T-helper 9 cell (primary cell): ENCODE results near the gene STRA8.

Experiments used
- DNase-seq: peaks from one replicate; pipeline ENCODE4 v3.0.0-alpha.2; 2020
- total RNA-seq, 2 donors: gene quantifications; one replicate each; lab custom pipeline; 2026; lab: John Stamatoyannopoulos, UW

STRA8 gene, protein sequence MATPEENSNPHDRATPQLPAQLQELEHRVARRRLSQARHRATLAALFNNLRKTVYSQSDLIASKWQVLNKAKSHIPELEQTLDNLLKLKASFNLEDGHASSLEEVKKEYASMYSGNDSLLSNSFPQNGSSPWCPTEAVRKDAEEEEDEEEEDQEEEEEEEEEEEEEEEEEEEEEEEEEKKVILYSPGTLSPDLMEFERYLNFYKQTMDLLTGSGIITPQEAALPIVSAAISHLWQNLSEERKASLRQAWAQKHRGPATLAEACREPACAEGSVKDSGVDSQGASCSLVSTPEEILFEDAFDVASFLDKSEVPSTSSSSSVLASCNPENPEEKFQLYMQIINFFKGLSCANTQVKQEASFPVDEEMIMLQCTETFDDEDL
- 0 reads per million in 2 donors for total RNA-seq

DNA sequence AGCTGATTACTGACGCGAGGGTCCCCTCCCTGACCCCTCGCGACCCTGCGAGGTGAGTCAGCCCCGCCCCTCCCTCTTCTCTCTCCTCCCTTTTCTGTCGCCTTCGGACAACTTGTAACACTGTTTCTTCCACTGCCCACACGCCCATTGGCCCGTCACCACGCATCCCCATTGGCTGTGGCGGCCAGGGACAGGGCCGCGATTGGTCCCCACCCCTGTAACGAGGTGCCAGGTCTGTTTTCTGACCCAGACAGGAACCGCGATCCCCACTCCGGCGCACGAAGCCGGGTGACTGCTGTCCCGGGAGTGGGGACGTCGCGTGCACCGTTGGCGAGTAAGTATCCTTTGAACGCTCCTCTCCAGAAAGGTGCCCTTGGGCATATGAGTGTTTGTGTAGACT, at the start of gene STRA8:
Gene STRA8, plus strand, starts transcription at position 269 of the 400 bp plus-strand sequence. CDS start 6,687 bp downstream, outside the sequence.
- DNase-seq: no peak

DNA sequence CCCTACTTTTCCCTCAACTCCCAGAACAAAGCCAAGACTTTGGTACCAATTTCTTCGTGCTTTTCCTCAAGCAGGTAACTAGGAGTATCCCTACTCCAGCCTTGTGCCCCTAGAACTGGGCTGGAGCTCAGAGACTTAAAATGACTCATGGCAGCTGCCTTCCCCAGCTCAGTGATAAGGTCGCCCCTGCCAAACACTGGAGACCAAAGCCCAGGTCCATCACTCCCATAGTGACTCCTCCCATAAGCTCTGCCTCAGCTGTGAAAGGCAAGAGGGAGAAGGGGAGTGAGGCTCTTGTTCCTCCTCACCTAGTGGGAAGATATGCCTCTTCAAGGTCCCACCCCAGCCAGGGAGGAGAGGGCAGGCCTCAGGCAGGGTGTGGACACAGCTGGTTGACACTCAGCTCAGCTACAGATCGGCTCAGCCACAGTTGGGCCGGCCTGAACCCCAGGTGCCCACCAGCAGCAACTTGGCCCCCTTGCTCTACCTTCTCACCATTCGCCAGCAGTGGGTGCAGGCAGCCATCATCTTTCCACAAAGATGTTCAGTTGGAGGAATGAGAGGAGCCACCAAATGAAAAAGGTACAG, 49.3 kb upstream of the STRA8 start:
- no peak for DNase-seq

DNA sequence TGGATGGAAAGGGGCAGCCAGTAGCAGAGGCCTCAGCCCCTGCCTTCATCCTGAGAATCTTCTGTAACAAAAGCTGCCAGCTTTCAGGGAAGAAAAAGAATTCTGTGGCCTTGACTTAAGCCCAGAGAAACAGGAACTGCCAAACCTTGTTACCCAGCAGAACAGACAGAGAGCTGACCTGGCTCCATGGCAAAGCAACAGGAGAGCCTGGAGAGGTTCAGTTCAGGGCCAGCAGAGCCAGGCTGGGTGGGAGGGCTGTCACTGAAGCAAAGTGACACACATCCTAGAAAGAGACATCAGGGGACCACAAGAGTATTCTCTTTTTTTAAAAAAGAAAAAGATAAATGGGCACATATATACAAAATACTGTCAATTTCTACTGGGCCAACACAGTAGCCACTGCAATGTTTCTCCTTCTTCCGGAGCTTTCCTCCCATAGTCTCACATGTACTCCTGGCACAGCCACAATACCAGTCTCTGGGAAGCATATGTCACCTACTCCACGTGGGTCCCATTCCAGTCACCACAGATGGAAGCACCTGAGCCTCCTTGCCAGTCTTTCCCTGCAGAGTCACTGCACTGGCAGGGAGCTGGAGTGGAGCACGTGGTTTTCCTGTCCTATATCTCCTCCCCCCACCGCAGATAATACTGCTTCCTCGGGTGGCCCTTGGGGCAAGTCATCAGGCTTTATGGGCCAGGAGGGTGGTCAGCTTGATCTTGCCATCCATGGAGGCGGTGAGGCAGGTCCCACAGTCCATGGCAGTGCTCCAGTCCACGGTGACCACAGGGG, 48.0 kb upstream of the STRA8 start:
- DNase-seq: no peak

DNA sequence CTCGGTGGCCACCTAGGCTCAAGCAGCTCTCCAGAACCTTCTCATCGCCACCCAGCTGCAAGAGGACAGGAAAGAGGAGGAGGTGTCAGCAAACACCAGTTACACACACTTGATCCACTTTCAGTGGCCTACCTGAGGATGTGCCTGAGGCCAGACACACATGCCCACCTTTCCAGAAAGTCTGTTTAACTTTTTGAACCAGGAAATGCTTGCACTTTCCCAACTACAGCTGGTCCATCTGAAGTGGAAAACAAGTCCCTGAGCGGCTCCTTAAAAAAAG, 47.4 kb upstream of the STRA8 start:
- DNase-seq: no peak

DNA sequence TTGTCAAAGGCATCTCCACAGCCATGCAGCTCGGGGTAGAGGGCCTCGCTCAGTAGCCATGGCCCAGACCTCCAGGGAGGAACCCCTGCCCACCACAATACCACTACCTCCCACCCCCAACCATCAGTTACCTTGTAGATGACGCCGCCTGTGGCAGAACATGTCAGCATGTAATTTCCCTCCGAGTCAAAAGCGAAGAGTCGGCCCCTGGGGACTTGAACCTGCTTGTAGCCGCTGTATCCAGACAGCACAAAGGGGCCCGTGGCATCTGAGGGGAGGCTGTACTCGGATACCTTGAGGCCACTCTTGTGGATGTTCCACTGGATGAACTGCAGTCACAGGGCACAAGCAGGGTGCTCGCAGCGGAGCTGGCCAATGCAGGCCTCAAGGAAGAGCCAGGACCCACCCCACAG, 46.8 kb upstream of the STRA8 start:
- DNase-seq: no peak

DNA sequence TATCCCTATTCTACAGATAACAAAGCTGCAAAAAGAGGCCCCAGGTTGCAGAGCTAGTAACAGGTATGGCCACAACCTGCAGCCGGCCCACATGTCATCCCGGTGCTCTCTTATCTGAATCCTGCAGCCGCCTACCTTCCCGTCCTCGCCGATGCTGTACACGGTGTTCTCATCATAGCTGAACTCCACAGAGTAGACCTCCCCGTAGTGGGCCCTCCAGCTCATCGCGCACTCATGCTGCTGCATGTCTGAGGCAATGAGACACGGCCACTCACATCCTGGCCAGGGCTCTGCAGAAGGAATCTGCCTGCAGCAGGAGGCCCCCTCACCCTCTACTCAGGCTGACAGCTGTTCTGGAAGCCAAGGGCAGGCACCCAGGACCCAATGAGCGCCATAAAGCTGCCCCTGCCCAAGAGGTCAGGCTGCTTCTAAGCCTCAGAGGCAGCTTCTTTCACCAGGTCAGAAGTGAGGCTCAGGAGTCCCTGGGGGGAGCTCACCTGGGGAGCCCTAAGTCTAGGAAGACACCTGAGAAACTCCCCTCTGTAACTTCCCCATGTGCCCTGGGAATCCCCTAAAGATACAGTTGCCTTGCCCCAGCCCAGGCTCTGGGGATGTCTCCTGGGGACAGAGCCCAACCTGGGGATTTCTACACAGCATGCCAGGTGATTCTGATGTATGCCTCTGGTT, 45.2 kb upstream of the STRA8 start:
- no peak for DNase-seq

DNA sequence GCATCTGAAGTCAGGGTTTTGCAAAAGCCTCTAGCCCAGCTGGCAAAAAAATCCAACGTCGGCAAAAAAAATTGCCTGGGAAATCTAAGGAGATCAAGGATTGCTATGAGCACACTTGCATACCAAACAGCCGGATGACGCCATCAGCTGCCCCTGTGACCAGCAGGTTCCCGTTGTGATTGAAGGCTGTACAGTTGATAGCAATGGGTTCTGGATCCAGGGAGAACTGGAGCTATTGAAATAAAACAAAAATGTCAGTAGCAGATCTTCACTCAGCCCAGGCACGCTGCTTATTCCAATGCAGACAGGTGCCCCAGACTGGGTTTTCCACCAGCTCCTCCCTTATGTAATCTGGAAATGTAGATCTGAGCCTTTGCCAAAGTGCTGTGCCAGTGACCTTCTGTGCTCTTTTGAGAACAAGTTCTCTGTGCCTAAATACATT, 44.4 kb upstream of the STRA8 start:
- DNase-seq: no peak

DNA sequence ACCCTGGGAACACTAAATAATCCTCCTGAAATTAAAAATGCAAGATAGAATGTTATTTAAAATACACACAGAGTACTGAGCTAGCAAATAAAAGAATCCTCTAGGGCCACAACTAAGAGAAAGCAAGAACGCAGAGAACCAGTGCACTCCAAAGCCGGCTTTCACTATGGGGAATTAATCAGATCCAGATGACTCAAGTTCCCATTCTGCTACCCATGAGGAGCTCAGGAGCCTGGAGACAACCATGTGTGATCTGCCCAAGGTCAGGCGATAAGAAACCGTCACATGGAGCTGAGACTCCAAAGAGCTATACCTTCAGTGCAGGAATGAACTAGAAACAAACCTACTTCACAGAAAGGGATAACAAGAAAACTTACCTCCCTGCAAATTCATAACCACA, 43.7 kb upstream of the STRA8 start:
- no peak for DNase-seq

DNA sequence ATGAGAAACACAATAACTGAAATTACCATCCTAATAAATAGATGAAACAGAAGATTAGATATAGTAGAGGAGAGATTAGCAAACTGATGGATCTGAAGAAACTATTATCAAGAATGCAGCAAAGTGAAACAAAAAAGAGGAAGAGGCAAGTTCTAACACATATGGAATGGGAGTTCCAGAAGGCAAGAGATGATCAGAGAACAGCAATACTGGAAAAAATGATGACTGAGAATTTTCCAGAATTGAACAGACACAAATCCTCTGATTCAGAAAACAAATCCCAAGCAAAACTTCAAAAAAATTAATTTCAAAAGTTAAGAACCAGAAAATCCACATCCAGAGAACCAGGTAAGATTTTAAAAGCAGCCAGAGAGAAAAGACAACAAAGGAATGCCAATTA, 42.9 kb upstream of the STRA8 start:
- no peak for DNase-seq

DNA sequence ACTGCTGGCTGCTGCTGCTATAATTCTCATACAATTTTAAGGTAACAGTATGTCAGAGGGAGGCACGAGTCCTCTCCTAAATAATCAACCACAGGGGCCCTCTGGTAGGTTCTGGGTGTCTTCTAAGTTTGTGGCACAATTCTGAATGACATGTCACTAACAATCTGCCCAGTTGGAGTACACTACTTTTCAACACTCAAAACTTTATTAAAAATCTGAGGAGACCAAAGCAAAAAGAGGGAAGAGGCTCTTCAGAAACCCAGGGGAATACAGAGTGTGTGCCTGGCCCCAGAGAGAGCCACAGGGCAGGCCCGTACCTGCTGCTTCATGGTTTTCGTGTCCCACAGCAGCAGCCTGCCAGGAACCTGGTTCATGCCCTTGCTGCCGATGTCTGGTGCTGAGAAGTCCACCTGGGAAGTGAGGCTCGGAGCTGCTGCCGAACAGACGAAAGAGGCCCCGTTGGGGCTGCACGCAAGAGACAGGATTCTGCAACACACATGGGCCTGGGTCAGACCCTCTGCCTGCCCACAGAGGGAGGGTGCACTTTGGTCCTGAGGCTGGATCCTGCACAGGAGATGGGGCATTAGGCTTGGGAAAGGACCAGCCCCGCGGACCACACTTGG, 40.6 kb upstream of the STRA8 start:
- DNase-seq: no peak

DNA sequence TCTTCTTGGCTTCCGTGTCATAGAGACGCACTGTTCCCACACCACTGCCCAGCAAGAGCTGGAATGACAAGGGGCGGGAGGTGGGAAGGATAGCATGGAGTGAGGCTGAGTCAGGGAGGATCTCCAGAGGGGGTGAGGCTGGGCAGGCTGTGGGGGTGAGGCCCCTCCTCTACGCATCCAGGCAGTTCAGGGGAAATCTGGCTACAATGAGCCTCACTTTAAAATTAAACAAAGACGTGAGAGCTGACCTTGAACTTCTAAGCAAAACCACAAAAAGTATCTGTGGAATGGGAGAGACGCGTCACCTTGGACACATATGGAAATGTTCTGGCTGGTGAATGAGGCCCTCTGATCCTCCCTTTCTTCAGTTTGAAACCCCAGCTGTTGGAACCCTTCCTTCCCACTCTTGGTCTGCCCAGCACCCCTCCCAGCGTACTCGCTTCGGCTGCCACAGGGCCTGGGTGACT, 40.0 kb upstream of the STRA8 start:
- DNase-seq: no peak

DNA sequence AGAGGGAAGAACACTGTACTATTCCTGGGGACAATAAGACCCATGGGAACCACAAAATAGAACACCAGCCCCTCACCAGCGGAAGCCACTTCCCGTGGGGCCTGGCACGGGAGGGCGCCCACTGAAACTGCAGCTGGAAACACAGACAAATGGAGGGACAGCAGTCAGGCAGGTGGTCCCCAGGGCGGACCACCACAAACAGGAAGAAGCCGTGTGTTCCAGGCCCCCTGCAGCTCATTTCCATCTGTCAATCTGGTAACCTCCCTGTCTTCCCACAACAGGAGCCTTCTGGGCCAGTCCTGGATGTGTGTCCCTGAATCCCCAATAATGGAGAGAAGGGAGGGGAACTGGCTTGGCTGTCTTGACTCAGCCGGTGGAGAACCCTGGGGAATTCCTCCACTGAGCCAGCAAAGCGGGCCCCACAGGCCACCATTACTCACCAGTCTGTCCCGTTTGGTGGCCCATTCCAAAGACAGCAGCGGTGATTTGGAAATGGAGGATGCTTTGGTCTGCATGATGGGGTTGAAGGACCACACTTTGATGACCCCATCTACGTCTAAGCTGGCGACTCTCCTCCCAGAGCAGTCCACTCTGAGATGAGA, 39.0 kb upstream of the STRA8 start:
- no peak for DNase-seq

DNA sequence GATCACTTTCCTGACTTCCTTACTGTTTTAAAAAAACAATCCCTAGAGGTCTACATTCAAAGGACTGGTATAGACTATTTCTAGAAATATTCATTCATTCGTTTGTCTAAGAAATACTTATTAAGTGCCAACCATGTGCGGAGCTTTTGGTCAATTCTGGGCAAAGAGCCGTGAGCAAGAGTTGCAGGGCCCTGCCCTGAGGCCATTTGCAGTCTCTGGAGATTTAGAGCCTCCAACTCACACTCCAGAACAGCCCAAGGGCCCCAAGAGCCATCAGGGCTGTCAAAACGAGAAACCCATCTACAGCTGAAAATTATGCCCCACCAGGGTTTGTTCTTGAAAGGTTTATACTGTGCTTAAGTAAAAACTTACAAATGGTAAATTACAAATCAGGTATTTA, 38.5 kb upstream of the STRA8 start:
- no peak for DNase-seq

DNA sequence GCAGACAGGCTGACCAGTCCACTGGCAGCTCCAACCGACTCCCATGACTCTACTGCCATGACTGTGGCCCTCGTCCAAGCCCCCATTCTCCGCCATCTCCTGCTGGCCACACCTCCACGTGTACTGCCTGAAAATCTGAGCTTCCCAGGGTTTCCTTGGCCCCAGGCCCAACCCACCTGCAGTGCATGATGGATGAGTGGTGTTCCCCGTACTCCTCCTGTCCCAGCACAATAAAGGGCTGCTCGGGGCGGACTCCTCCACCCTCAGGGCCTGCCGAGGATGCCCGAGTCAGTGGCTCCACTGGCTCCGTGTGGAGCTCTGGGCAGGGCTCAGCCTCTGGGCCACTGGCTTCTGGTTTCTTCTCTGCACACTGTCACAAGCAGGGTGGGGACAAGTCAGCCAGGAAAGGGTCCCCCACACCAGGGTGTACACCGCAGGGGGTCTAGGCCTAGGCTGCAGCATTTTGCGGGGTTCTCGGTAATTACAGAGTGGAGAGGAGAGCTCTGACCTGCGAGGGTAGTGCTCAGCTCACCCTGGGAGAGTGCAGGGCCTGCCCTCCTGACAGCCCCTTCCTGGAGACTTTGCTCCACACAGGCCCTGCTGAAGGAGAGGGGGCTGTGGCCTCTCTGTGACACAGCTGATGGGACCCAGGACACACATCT, 37.5 kb upstream of the STRA8 start:
- no peak for DNase-seq

DNA sequence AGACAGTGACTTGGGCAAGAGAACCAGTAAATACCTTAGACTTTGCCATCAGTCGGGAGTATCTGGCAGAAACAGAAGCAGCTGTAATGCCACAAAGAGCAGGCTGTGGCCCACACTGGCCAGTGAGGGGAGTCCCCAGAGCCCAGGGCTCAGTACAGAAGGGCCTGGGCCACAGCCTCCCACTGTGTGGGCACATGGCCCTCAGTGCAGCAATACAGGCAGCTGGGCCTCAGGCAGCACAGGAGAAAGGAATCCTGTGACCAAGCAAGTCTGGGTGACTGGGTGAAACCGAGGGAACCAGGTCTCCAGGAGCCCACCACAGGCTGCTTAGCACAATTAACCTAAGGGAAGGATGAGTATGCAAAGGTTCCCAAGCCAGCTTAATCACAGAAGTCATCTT, 36.3 kb upstream of the STRA8 start:
- DNase-seq: no peak

DNA sequence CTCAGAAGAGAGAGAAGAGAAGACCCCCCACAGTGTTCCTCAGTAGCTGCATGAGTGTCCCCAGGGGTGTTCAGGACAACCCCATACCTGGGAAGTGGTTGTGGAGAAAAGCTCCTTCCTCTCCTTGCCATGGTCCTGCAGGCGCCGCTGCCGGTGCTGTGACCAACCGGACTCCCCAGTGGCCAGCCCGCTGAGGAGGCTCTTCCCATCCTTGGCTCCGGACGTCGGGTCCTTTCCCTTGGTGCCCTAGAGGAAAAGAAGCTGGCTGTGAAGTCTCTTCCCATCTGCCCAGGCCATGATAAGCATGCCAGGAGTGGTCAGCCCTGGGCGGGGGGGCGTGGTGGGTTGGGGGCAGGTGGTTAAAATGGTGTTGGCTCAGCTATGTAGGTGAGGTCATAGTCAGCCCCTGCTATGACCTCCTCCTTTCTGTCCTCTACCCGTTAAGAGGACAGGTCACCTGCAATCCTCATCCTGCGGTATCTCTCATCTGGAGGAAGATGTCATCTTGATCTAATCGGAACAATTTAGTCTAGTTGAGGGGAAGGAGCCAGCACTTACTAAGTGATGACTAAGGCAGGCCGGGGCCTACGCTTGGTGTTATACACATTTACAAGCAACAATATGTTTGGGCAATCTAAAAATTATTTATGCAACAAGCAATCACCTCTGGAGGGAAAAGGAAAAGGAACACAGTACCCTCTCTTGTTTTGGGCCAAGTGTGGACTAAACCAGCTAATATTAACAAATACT, 35.6 kb upstream of the STRA8 start:
- DNase-seq: no peak

DNA sequence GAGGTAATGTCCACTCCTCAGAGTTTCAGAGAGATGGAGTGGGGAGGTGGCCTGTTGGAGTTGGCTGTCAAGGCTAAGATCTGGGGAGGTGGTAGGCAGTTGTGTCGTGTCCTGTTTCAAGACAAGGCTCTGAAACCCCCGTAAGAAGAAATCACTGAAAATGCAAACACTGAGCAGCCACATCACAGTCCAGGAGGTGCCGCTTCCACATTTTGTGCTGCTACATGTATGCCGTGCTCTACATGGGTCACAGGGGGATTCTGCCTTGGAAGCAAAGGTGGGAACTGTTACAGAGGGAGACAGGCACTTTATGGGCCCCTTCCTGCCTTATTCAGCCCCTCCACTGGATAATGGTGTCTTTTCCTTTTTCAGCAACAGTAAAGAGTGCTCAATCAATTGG, 34.2 kb upstream of the STRA8 start:
- no peak for DNase-seq

DNA sequence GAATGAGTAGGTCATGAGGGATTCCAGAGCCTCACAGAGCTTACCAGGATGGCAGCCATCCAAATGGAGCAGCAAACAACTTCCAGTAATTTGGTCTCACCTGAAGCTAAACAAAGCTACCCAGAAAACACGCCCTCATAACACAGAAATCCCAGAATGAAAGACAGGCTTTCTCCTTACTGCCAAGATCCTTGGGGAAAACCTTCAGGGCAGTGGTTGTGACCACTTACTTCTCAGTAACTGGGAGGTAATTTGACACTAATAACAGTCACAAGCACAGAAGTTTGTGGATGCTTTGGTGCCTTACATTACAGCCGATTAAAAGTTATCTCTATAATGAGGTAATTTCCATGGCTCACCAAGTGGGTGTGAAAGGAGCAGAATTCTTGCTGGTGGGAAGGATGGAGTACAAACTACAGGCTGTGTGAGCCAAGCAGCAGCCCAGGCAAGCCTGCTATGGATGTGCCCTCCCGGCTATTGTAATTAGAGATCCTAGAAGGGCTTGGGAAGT, 32.8 kb upstream of the STRA8 start:
- DNase-seq: no peak

DNA sequence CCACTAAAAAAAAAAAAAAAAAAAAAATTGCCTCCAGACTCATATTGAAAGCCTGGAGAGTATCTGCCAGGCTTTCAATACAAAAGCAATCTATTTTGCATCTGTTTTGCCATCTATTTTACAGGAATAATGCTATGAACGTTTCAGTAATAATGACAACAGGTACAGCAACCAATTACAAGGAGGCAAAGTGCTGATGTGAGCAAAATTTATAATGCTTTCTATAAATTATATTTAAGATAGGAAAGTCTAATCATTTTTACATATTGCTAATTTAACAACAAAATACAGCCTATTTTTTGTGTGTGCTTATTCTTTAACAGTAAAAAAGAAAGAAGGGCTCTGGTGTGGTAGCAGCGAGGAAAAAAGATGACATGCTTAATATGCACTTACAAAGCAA, 32.3 kb upstream of the STRA8 start:
- DNase-seq: no peak

DNA sequence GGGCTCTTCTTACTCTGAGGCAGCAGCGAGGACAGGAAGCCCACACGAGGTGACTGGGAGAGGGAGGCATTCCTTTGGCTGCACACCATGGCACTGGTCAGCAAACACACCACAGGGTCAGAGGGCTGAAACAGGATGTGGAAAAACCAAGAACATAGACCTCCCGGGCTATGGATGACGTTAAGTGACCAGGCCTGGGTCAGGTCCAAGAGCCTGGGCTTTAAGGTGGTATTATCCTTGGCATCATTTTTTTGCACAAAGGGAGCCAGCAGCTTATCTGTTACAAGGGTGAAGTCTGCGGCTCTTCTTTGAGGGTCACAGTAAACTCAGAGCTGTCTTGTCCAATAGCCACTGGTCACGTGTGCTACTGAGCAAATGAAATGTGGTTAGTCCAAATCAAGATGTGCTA, 29.3 kb upstream of the STRA8 start:
- DNase-seq: no peak

DNA sequence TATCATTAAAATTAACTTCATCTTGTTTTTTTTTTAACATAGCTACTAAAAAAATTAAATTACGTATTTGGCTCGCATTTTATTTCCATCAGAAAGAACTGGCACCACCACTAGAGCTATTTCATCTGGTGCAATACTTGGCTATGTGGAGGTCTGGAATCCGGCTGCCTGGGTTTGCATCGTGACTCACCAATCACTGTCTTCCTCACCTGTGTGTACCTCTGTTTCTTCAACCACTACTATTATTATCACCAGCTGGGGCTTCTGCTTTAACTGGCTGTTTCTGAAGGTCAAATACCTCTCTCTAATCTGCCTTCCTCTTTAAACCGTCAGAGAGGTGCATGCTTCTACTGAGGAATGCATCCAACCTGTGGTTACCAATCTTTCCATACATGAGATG, 28.8 kb upstream of the STRA8 start:
- no peak for DNase-seq
